DOHH2 (cell line): ENCODE results near the gene ACSF3.

ENCODE experiments used
- H3F3A ChIP-seq: fragments of 200-600 bp; sonication (generic), shearing (Covaris generic); 2 replicates; pipeline ENCODE4 v1.6.0; 2016; ENCODE audit warnings: antibody characterized with exemption, mild to moderate bottlenecking; ENCODE audit not compliant: control insufficient read depth, insufficient read depth
- H3K27ac ChIP-seq: fragments of 200-600 bp; sonication (generic); 2 replicates; pipeline ENCODE4 v1.5.1; 2014; ENCODE audit warnings: low read depth, mild to moderate bottlenecking, low read length, moderate library complexity
- H3K27me3 ChIP-seq: fragments of 200-600 bp; sonication (generic); 2 replicates; pipeline ENCODE4 v1.6.1; 2014; ENCODE audit warnings: mild to moderate bottlenecking, low read length, mixed read lengths; ENCODE audit not compliant: control insufficient read depth
- H3K36me3 ChIP-seq: fragments of 200-600 bp; sonication (generic); 2 replicates; pipeline ENCODE4 v1.6.1; 2014; ENCODE audit warnings: mild to moderate bottlenecking, low read length, moderate library complexity, mixed read lengths; ENCODE audit not compliant: control insufficient read depth
- H3K4me1 ChIP-seq: fragments of 200-600 bp; sonication (generic); 2 replicates; pipeline ENCODE4 v1.6.1; 2014; ENCODE audit warnings: mild to moderate bottlenecking, low read length, mixed read lengths; ENCODE audit not compliant: control insufficient read depth
- H3K4me2 ChIP-seq: fragments of 200-600 bp; sonication (generic); 2 replicates; pipeline ENCODE4 v1.6.0; 2014; ENCODE audit warnings: mild to moderate bottlenecking, low read length, moderate library complexity
- H3K4me3 ChIP-seq: fragments of 200-600 bp; sonication (generic); 2 replicates; pipeline ENCODE4 v1.5.1; 2014; ENCODE audit warnings: mild to moderate bottlenecking, low read length, mixed read lengths
- H3K79me2 ChIP-seq: fragments of 200-600 bp; sonication (generic); 2 replicates; pipeline ENCODE4 v1.6.1; 2014; ENCODE audit warnings: mild to moderate bottlenecking, low read length, mixed read lengths; ENCODE audit not compliant: control insufficient read depth
- H3K9me2 ChIP-seq: fragments of 200-600 bp; sonication (generic); replicated peaks from 2 replicates; pipeline ENCODE4 v1.6.1; 2014; ENCODE audit warnings: mild to moderate bottlenecking, low read length, mixed read lengths; ENCODE audit not compliant: control insufficient read depth
- H3K9me3 ChIP-seq: fragments of 200-600 bp; sonication (generic); 2 replicates; pipeline ENCODE4 v1.6.1; 2014; ENCODE audit warnings: antibody characterized with exemption, low read length, mixed read lengths; ENCODE audit not compliant: control insufficient read depth, insufficient read depth
- H4K20me1 ChIP-seq: fragments of 200-600 bp; sonication (generic); 2 replicates; pipeline ENCODE4 v1.6.0; 2014; ENCODE audit warnings: low read depth, mild to moderate bottlenecking, antibody characterized with exemption, low read length, moderate library complexity; ENCODE audit not compliant: control insufficient read depth, insufficient read depth
- EZH2phosphoT487 ChIP-seq: fragments of 200-600 bp; sonication (generic); IDR thresholded peaks from 2 replicates; pipeline ENCODE4 v1.6.1; 2017; ENCODE audit warnings: borderline replicate concordance, mild to moderate bottlenecking, antibody characterized with exemption, low read length, moderate library complexity, mixed read lengths
- TF ChIP-seq, protein P1 (sequence below): fragments of 200-600 bp; sonication (generic); IDR thresholded peaks from one replicate; pipeline ENCODE4 v1.5.1; 2014; ENCODE audit warnings: antibody characterized with exemption, mild to moderate bottlenecking, low read depth, low read length; ENCODE audit not compliant: poor library complexity, severe bottlenecking

Gene ACSF3

DNA sequence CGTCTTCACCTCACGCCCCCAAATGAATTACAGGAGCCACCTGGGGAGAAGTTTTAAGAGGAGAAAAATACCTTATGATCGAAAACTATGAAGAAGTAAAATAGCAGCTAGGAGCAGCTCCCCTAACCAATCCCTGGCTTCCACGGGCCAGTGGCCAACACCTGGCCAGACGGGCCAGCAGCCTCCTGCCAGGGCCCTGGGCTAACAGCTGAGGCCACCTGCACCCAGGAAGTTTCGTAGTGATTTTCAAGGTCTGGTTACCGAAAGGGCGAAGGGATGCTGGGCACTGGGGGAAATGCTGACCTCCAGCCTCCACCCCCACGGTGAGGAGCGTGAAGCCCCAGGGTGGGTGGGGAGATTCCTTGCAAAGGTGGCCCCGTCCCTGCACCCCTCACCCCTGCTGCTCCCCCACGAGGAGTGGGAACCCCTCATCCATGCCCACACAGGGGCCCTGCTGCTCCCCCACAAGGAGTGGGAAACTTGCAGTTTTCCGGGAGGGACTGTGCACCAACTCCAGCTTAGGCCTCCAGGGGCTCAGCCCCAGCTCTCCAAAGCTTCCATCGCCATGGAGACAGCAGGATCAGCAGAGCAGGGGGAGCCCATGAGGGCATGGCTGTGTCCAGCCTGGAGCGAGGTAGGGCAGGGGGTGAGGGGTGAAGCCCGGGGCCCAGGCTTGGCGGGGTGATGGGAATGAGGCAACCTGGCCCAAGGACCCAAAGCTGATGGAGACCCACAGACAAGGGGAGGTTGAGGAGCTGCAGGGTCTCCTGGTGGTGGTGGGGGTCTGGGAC, 31.9 kb upstream of the ACSF3 start:
- TF ChIP-seq, protein P1, sequence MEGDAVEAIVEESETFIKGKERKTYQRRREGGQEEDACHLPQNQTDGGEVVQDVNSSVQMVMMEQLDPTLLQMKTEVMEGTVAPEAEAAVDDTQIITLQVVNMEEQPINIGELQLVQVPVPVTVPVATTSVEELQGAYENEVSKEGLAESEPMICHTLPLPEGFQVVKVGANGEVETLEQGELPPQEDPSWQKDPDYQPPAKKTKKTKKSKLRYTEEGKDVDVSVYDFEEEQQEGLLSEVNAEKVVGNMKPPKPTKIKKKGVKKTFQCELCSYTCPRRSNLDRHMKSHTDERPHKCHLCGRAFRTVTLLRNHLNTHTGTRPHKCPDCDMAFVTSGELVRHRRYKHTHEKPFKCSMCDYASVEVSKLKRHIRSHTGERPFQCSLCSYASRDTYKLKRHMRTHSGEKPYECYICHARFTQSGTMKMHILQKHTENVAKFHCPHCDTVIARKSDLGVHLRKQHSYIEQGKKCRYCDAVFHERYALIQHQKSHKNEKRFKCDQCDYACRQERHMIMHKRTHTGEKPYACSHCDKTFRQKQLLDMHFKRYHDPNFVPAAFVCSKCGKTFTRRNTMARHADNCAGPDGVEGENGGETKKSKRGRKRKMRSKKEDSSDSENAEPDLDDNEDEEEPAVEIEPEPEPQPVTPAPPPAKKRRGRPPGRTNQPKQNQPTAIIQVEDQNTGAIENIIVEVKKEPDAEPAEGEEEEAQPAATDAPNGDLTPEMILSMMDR = no peak
- TF ChIP-seq EZH2phosphoT487 = no peak
- Histone ChIP-seq H4K20me1 (no peaks in the 10 kb centered on the region), H3F3A (peaks cover 10% of the 10 kb centered on the region), H3K4me2 (peak overlapping the region; percentile 25; the same call in 1 of the 2 replicates), H3K9me3 (no peaks in the 10 kb centered on the region), H3K36me3 (no peaks in the 10 kb centered on the region), H3K4me3 (no peak overlapping the region), H3K79me2 (no peaks in the 10 kb centered on the region), H3K27ac (no peak overlapping the region), H3K4me1 (peaks cover 67% of the 10 kb centered on the region), H3K9me2 (no peaks in the 10 kb centered on the region), H3K27me3 (no peaks in the 10 kb centered on the region)

DNA sequence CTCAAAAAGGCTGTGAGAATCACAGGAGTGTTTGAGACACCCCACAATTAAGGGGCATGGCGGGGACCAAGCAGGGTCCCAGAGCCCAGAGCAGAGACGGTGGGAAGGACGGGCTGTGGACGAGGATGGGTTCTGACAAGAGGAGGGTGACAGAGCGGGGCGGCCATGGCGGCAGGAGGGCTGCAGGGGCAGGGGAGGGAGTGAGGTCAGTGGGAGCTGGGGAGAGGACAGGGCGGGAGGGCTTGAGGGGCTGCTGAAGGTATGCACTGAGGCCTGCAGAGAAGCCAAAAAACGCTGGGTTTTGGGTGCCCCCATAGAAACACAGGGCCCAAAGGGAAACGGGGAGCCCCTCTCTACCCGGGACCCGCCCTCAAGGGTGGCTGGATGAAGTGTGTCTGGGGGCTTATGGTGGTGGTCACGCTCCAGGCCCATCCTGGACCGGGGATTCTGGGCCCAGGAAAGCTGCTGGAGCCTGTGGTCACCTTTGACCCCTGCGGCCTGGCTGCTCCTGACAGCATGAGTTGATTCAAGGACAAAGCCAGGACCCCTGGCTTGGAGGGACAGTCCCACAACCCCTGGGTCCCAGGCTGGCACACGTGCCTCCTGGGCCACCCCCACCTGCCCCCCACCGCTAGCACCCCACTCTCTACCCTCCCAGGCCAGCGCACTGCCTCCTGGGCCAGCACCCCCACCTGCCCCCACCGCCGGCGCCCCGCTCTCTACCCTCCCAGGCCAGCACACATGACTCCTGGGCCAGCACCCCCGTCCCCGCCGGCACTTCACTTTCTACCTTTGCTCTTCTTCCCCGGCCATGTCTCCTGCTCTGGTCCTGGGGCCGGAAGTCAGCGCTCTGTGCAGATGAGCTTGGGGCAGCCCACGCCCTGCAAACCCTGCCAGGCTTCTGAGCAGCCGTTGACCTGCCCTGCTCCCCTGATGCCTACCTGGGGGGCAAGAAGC, 31.0 kb upstream of the ACSF3 start:
- no peaks in the 10 kb centered on the region for H3K36me3 ChIP-seq
- H3K4me2 ChIP-seq = peak overlapping the region; percentile 7
- TF ChIP-seq, protein P1 = no peak
- TF ChIP-seq EZH2phosphoT487 = no peak
- no peaks in the 10 kb centered on the region for H3K27me3 ChIP-seq
- H3K9me3 ChIP-seq = no peaks in the 10 kb centered on the region
- no peak overlapping the region for H3K4me3 ChIP-seq
- H3K27ac ChIP-seq = no peak overlapping the region
- H3K4me1 ChIP-seq = peaks cover 76% of the 10 kb centered on the region
- no peaks in the 10 kb centered on the region for H3K9me2 ChIP-seq
- H3F3A ChIP-seq = peaks cover 10% of the 10 kb centered on the region
- H3K79me2 ChIP-seq = no peaks in the 10 kb centered on the region
- H4K20me1 ChIP-seq = no peaks in the 10 kb centered on the region

DNA sequence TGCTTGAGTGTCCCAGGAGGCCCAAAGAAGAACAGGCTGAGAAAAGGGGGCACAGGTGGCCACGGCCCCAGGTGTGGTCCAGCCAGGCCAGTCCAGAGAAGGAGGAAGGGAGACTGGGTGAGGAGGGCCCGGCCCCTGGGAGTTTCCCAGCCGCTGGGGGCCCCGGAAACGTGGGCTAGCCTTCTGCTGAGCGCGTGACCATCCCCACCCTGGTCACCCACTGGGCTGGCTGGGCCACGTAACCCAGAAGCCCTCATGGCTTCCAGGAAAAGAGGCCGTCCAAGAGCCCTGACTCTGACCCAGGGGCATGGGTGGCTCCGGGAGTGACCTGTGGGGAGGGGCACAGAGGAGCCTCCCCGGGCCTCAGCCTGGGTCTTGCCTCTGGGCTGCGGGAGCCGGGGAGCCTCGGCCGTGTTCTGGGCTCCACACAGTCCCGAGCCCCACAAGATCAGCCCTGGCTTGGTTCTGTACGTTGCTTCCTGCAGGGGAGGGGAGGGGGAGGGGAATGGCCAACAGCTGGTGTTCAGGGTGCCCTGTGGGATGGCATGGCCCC, 29.8 kb upstream of the ACSF3 start:
- Histone ChIP-seq H3K79me2 (no peaks in the 10 kb centered on the region), H3F3A (peaks cover 10% of the 10 kb centered on the region), H3K4me1 (peaks cover 85% of the 10 kb centered on the region), H3K27me3 (no peaks in the 10 kb centered on the region), H3K4me2 (no peak overlapping the region), H3K4me3 (no peak overlapping the region), H3K9me3 (no peaks in the 10 kb centered on the region), H4K20me1 (no peaks in the 10 kb centered on the region), H3K9me2 (no peaks in the 10 kb centered on the region), H3K27ac (no peak overlapping the region), H3K36me3 (no peaks in the 10 kb centered on the region)
- TF ChIP-seq, protein P1 = no peak
- no peak for TF ChIP-seq EZH2phosphoT487
